Tibial artery (tissue), 4 donors: ENCODE data around the gene ZNF565.

Experiments
- DNase-seq, 2 donors: peaks; one replicate each; pipeline ENCODE4 v3.0.0-alpha.2; 2019
- H3K27ac ChIP-seq, 2 donors: fragments of 200-600 bp; sonication (generic) in 1 of 2; 1 replicate in 1 of 2; 2 replicates in 1 of 2; pipeline ENCODE4 v1.5.1; 2018 to 2019; ENCODE audit warnings: mild to moderate bottlenecking in 1 of 2
- H3K27me3 ChIP-seq, 2 donors: fragments of 200-600 bp; sonication (generic) in 1 of 2; one replicate each; pipeline versions ENCODE4 v1.5.1 to v1.6.0; 2016 to 2019
- H3K36me3 ChIP-seq, 3 donors: fragments of 200-600 bp; sonication (generic) in 2 of 3; one replicate each; pipeline ENCODE4 v1.5.1; 2016 to 2019; ENCODE audit warnings: mild to moderate bottlenecking in 2 of 3
- H3K4me1 ChIP-seq, 4 donors: fragments of 200-600 bp; sonication (generic) in 2 of 4; 1 replicate in 3 of 4; 2 replicates in 1 of 4; pipeline ENCODE4 v1.5.1; 2016 to 2019
- H3K4me3 ChIP-seq, 2 donors: fragments of 200-600 bp; sonication (generic) in 1 of 2; 1 replicate in 1 of 2; 2 replicates in 1 of 2; pipeline ENCODE4 v1.5.1; 2018 to 2019; ENCODE audit warnings: mild to moderate bottlenecking in 2 of 2
- H3K9me3 ChIP-seq, 3 donors: fragments of 200-600 bp; sonication (generic) in 1 of 3; one replicate each; pipeline ENCODE4 v1.5.1; 2016 to 2019
- CTCF ChIP-seq, 2 experiments: fragments of 200-600 bp in 1 of 2; fragments of 450-650 bp in 1 of 2; IDR thresholded peaks; one replicate each; pipeline ENCODE4 v1.5.1; 2017 to 2019; ENCODE audit warnings: antibody characterized with exemption in 2 of 2, mild to moderate bottlenecking in 1 of 2, moderate library complexity in 1 of 2
- intact Hi-C: fragments of 100-400 bp; cut with DNase I; formaldehyde crosslinking; loops from one replicate; pipeline ENCODE4 v1.15.0; 2023; ENCODE audit warnings: low total_unique reads

The ZNF565 gene

GRCh38 chr19:36172852-36173251 lies 41.6 kb downstream of the ZNF565 start:
- intact Hi-C loops = no loop called here
- no peaks in the 10 kb centered on the region for H3K36me3 ChIP-seq
- H3K27me3 ChIP-seq = no peaks in the 10 kb centered on the region
- DNase-seq = no peak
- TF ChIP-seq CTCF (IDR thresholded peaks at IDR 0.05) = no peak
- no peak overlapping the region for H3K27ac ChIP-seq
- no peak overlapping the region for H3K4me3 ChIP-seq
- H3K9me3 ChIP-seq = no peaks in the 10 kb centered on the region
- peaks cover 0 to 14% (median 1%) of the 10 kb centered on the region in 4 donors for H3K4me1 ChIP-seq

GRCh38 chr19:36169084-36169760 lies 45.2 kb downstream of the ZNF565 start:
- no peaks in the 10 kb centered on the region for H3K9me3 ChIP-seq
- no peak overlapping the region for H3K4me3 ChIP-seq
- no peak for TF ChIP-seq CTCF (IDR thresholded peaks at IDR 0.05)
- H3K36me3 ChIP-seq = peaks cover 7 to 11% (median 9%) of the 10 kb centered on the region in 3 donors
- DNase-seq = peak in 1 of 2 donors; percentile 31
- H3K27me3 ChIP-seq = no peaks in the 10 kb centered on the region
- H3K27ac ChIP-seq = peak overlapping the region; percentile 37 to 54
- intact Hi-C loops = loop anchor here (5.0 kb wide), 1 partner anchor 47 kb away; no protein-coding TSS in a partner anchor
- H3K4me1 ChIP-seq = peaks cover 0 to 14% (median 1%) of the 10 kb centered on the region in 4 donors

- Histone ChIP-seq H3K9me3 (no peaks in the 10 kb centered on the region), H3K4me1 (no peaks in the 10 kb centered on the region), H3K4me3 (no peak overlapping the region), H3K36me3 (peaks cover 7 to 15% (median 9%) of the 10 kb centered on the region in 3 donors), H3K27me3 (no peaks in the 10 kb centered on the region), H3K27ac (no peak overlapping the region)
- TF ChIP-seq CTCF (IDR thresholded peaks at IDR 0.05) = no peak
- DNase-seq = no peak
- intact Hi-C loops = no loop called here
Measured at GRCh38 chr19:36163813-36164212, 50.7 kb downstream of the ZNF565 start.

GRCh38 chr19:36160821-36161596 lies 53.5 kb downstream of the ZNF565 start:
- no peaks in the 10 kb centered on the region for H3K27me3 ChIP-seq
- H3K9me3 ChIP-seq = no peaks in the 10 kb centered on the region
- H3K36me3 ChIP-seq = peaks cover 2 to 8% (median 2%) of the 10 kb centered on the region in 3 donors
- H3K4me3 ChIP-seq = no peak overlapping the region
- no peak for TF ChIP-seq CTCF (IDR thresholded peaks at IDR 0.05)
- H3K4me1 ChIP-seq = no peaks in the 10 kb centered on the region
- DNase-seq = no peak
- intact Hi-C loops = no loop called here
- no peak overlapping the region for H3K27ac ChIP-seq

GRCh38 chr19:36153126-36153525 lies 61.3 kb downstream of the ZNF565 start:
- Histone ChIP-seq H3K36me3 (peaks cover 19 to 32% (median 21%) of the 10 kb centered on the region in 3 donors), H3K4me1 (peaks cover 0 to 30% (median 23%) of the 10 kb centered on the region in 4 donors), H3K27me3 (no peaks in the 10 kb centered on the region), H3K9me3 (no peaks in the 10 kb centered on the region), H3K27ac (peak overlapping the region; percentile 99 to 100), H3K4me3 (peak overlapping the region; percentile 68 to 82)
- no peak for TF ChIP-seq CTCF (IDR thresholded peaks at IDR 0.05)
- intact Hi-C loops = loop anchor here (10.0 kb wide), 1 partner anchor 158 kb away; the partner anchor contains the start of gene SDHAF1
- no peak for DNase-seq
